DND-41 (cell line): ENCODE data around the gene EYS.

ENCODE experiments used
- ATAC-seq: fragments of 200-7000 bp; cut with Tn5 transposase; 3 replicates; pipeline ENCODE4 v1.9.1; 2021; ENCODE audit warnings: low read depth; ENCODE audit not compliant: insufficient read depth
- DNase-seq: peaks from one replicate; pipeline ENCODE4 v3.0.0-alpha.2; 2020
- H2AFZ ChIP-seq: 2 replicates; pipeline ENCODE4 v1.6.0; 2012; ENCODE audit warnings: low read depth, low read length
- H3K27ac ChIP-seq: 2 replicates; pipeline ENCODE4 v1.5.1; 2012; ENCODE audit warnings: low read length, inconsistent platforms
- H3K27me3 ChIP-seq: fragments of 200-600 bp; sonication (generic); 2 replicates; pipeline ENCODE4 v1.6.0; 2012; ENCODE audit warnings: low read length, mild to moderate bottlenecking, inconsistent platforms; ENCODE audit not compliant: insufficient read depth, poor library complexity
- H3K36me3 ChIP-seq: 2 replicates; pipeline ENCODE4 v1.5.1; 2012; ENCODE audit warnings: low read length, inconsistent platforms; ENCODE audit not compliant: insufficient read depth
- H3K4me1 ChIP-seq: 2 replicates; pipeline ENCODE4 v1.5.1; 2012; ENCODE audit warnings: mild to moderate bottlenecking, low read length; ENCODE audit not compliant: insufficient read depth
- H3K4me2 ChIP-seq: 2 replicates; pipeline ENCODE4 v1.6.0; 2012; ENCODE audit warnings: mild to moderate bottlenecking, moderate library complexity, low read length, inconsistent platforms; ENCODE audit not compliant: insufficient read depth
- H3K4me3 ChIP-seq, 2 experiments: fragments of 200-600 bp in 1 of 2; shearing (Covaris generic) in 1 of 2; 2 replicates each; pipeline ENCODE4 v1.5.1; 2012 to 2016; ENCODE audit warnings: inconsistent platforms in 2 of 2, low read length in 2 of 2, mild to moderate bottlenecking in 2 of 2, low read depth in 1 of 2, moderate library complexity in 1 of 2
- H3K79me2 ChIP-seq: 2 replicates; pipeline ENCODE4 v1.6.0; 2012; ENCODE audit warnings: low read length, inconsistent platforms; ENCODE audit not compliant: insufficient read depth
- H3K9ac ChIP-seq: 2 replicates; pipeline ENCODE4 v1.6.0; 2012; ENCODE audit warnings: low read depth, mild to moderate bottlenecking, inconsistent platforms, low read length, moderate library complexity
- H3K9me3 ChIP-seq: 2 replicates; pipeline ENCODE4 v1.5.1; 2012; ENCODE audit warnings: low read length, moderate library complexity, mild to moderate bottlenecking, inconsistent platforms; ENCODE audit not compliant: insufficient read depth, severe bottlenecking
- H4K20me1 ChIP-seq: 2 replicates; pipeline ENCODE4 v1.6.0; 2012; ENCODE audit warnings: low read length; ENCODE audit not compliant: insufficient read depth
- CTCF ChIP-seq: IDR thresholded peaks from 2 replicates; pipeline ENCODE4 v1.5.1; 2012; ENCODE audit warnings: borderline replicate concordance, low read length, moderate library complexity, mild to moderate bottlenecking; ENCODE audit not compliant: poor library complexity, severe bottlenecking; ENCODE audit errors: extremely low read depth
- EZH2 ChIP-seq: IDR thresholded peaks from 3 replicates; pipeline ENCODE4 v1.6.1; 2012; ENCODE audit warnings: borderline replicate concordance, low read depth, mild to moderate bottlenecking, moderate library complexity, low read length, inconsistent platforms; ENCODE audit not compliant: severe bottlenecking

Gene EYS

DNA sequence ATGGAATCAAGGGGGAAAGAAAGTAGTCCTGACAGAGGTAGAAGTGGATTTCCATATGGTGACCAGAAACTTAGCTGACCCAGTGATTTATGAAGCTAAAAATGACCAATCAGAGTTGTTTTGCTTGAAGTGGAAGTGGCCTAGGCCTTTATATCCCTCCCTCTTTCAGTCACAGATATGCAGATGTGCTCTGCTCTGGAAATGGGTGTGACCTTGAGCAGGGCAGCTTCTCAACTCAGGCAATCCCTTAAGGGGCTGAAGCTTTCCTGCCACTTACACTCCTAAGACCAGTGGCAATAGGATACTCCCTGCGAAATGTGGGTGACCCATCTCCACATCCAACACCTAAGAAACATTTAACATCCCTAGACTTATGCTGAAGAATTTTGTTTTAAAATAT lies 256.6 kb downstream of the EYS start:
- Histone ChIP-seq H4K20me1 (no peaks in the 10 kb centered on the region), H3K27me3 (no peaks in the 10 kb centered on the region), H3K4me2 (no peak overlapping the region), H3K9me3 (no peaks in the 10 kb centered on the region), H3K27ac (no peak overlapping the region), H3K4me1 (no peaks in the 10 kb centered on the region), H3K36me3 (no peaks in the 10 kb centered on the region), H3K4me3 (no peak overlapping the region), H3K9ac (no peak overlapping the region), H3K79me2 (no peaks in the 10 kb centered on the region), H2AFZ (no peak overlapping the region)
- no peak for DNase-seq
- no peak for ATAC-seq
- no peak for TF ChIP-seq CTCF
- TF ChIP-seq EZH2, result no peak

DNA sequence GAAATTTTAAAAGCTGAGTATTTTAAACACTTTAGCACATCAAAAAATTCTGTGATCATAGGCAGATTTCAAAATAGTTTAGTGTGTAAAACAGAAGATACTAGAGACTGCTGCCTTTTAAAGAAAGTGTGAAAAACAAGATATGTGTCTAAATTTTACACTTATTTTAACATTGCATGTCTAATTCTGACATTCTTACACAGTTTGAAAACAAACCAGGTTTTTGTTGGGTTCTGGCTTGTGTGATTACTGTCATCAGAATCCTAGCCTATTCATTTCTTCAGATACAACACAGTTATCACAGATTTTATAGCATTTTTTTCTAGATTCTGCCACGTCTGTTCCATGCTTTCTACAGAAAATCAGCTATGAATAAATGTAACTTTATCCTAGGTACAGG lies 257.1 kb downstream of the EYS start:
- ATAC-seq, result no peak
- TF ChIP-seq CTCF, result no peak
- Histone ChIP-seq H3K4me3 (no peak overlapping the region), H3K4me2 (no peak overlapping the region), H3K79me2 (no peaks in the 10 kb centered on the region), H2AFZ (no peak overlapping the region), H3K9ac (no peak overlapping the region), H3K27me3 (no peaks in the 10 kb centered on the region), H3K4me1 (no peaks in the 10 kb centered on the region), H3K27ac (no peak overlapping the region), H4K20me1 (no peaks in the 10 kb centered on the region), H3K9me3 (no peaks in the 10 kb centered on the region), H3K36me3 (no peaks in the 10 kb centered on the region)
- no peak for DNase-seq

- no peaks in the 10 kb centered on the region for H3K36me3 ChIP-seq
- H3K27ac ChIP-seq, result no peak overlapping the region
- no peak overlapping the region for H3K4me3 ChIP-seq
- no peaks in the 10 kb centered on the region for H4K20me1 ChIP-seq
- H3K4me1 ChIP-seq, result no peaks in the 10 kb centered on the region
- TF ChIP-seq EZH2 (no peak), CTCF (no peak)
- H3K9ac ChIP-seq, result no peak overlapping the region
- ATAC-seq (no peak; the same call in 2 of the 3 replicates), DNase-seq (no peak)
- no peaks in the 10 kb centered on the region for H3K9me3 ChIP-seq
- H3K4me2 ChIP-seq, result no peak overlapping the region
- H3K79me2 ChIP-seq, result no peaks in the 10 kb centered on the region
- no peak overlapping the region for H2AFZ ChIP-seq
- no peaks in the 10 kb centered on the region for H3K27me3 ChIP-seq
These were observed 258.2 kb downstream of the EYS start for GRCh38 chr6:65448866-65449265.

DNA sequence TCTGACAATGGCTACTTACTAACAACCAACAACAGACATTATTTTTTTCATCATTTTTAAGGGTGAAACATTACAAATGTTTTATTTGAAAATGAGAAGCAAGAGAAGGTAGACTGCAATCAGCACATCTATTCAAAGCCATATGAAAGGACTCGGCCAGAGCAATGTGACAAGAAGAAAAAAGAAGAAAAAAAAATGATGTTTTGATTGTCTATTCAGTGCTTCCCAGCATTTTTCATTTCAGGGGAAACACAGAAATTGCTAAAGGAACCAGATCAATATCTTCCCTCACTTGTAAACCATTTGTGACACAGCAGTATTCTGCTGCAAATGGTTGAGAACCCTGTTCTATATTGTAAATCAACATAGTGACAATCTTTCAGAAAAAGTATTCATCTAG lies 270.7 kb downstream of the EYS start:
- Histone ChIP-seq H3K36me3 (no peaks in the 10 kb centered on the region), H3K4me3 (no peak overlapping the region), H3K27me3 (no peaks in the 10 kb centered on the region), H3K79me2 (no peaks in the 10 kb centered on the region), H3K9me3 (no peaks in the 10 kb centered on the region), H4K20me1 (no peaks in the 10 kb centered on the region), H3K4me1 (no peaks in the 10 kb centered on the region), H2AFZ (no peak overlapping the region), H3K27ac (no peak overlapping the region), H3K9ac (no peak overlapping the region), H3K4me2 (no peak overlapping the region)
- ATAC-seq (no peak), DNase-seq (no peak)
- no peak for TF ChIP-seq EZH2
- TF ChIP-seq CTCF, result no peak
